Bone marrow (tissue), 2 donors: ENCODE measurements around the gene METTL25B.

Experiments
- DNase-seq, 2 donors: peaks; one replicate each; lab custom pipeline; 2025; lab: John Stamatoyannopoulos, UW

METTL25B gene

GRCh38 chr1:156727926-156728598 is at the start of gene METTL25B:
TSS of gene METTL25B (plus strand) at chr1:156728469. CDS start at chr1:156729105, 636 bp downstream.
- DNase-seq: peak in 1 of 2 donors; percentile 93

GRCh38 chr1:156680056-156680455 is 48.2 kb upstream of the METTL25B start:
- DNase-seq: no peak

- no peak for DNase-seq
These were observed 46.9 kb upstream of the METTL25B start for GRCh38 chr1:156681196-156681960.

- no peak for DNase-seq
These were observed 45.9 kb upstream of the METTL25B start for GRCh38 chr1:156682166-156682890.

- no peak for DNase-seq
These were observed 44.0 kb upstream of the METTL25B start for GRCh38 chr1:156684227-156684782.

- DNase-seq: peak; percentile 25 to 65
These were observed 39.0 kb upstream of the METTL25B start for GRCh38 chr1:156689035-156689952.

GRCh38 chr1:156689953-156690674 is 38.2 kb upstream of the METTL25B start:
- DNase-seq: no peak

GRCh38 chr1:156690675-156691036 is 37.6 kb upstream of the METTL25B start:
- no peak for DNase-seq

- DNase-seq: no peak
These were observed 37.1 kb upstream of the METTL25B start for GRCh38 chr1:156691191-156691590.

GRCh38 chr1:156691665-156692440 is 36.4 kb upstream of the METTL25B start:
- no peak for DNase-seq

- DNase-seq: no peak
These were observed 35.8 kb upstream of the METTL25B start for GRCh38 chr1:156692441-156692924.

GRCh38 chr1:156692925-156693847 is 35.1 kb upstream of the METTL25B start:
- DNase-seq: no peak

- DNase-seq: no peak
These were observed 34.2 kb upstream of the METTL25B start for GRCh38 chr1:156693848-156694689.

GRCh38 chr1:156694690-156694962 is 33.6 kb upstream of the METTL25B start:
- no peak for DNase-seq

GRCh38 chr1:156696755-156697154 is 31.5 kb upstream of the METTL25B start:
- DNase-seq: no peak

GRCh38 chr1:156697481-156697880 is 30.8 kb upstream of the METTL25B start:
- no peak for DNase-seq

- no peak for DNase-seq
These were observed 29.3 kb upstream of the METTL25B start for GRCh38 chr1:156698995-156699394.
